Superior temporal gyrus (tissue), 1 donor: ENCODE data around the gene VASN.

Source experiments
- DNase-seq: peaks from one replicate; pipeline ENCODE4 v3.0.0-alpha.2; 2016; ENCODE audit errors: extremely low spot score

VASN gene

GRCh38 chr16:4353675-4354074, 18.0 kb upstream of the VASN start:
- no peak for DNase-seq

- DNase-seq, result no peak
These were observed 16.9 kb upstream of the VASN start for GRCh38 chr16:4354512-4355409.

GRCh38 chr16:4356820-4357219, 14.8 kb upstream of the VASN start:
- DNase-seq, result no peak

- DNase-seq, result no peak
These were observed 13.4 kb upstream of the VASN start for GRCh38 chr16:4358236-4358635.

GRCh38 chr16:4358831-4359561, 12.7 kb upstream of the VASN start:
- DNase-seq, result peak; percentile 46

- DNase-seq, result no peak
These were observed 11.7 kb upstream of the VASN start for GRCh38 chr16:4359914-4360313.

GRCh38 chr16:4360538-4361021, 11.1 kb upstream of the VASN start:
- DNase-seq, result no peak

GRCh38 chr16:4361033-4361943, 10.4 kb upstream of the VASN start:
- no peak for DNase-seq

- DNase-seq, result no peak
These were observed 9.7 kb upstream of the VASN start for GRCh38 chr16:4361944-4362311.

GRCh38 chr16:4362476-4363135, 9.0 kb upstream of the VASN start:
- peak; percentile 49 for DNase-seq

- DNase-seq, result no peak
These were observed 7.2 kb upstream of the VASN start for GRCh38 chr16:4364196-4365013.

GRCh38 chr16:4365014-4365406, 6.6 kb upstream of the VASN start:
- no peak for DNase-seq

- DNase-seq, result no peak
These were observed 6.0 kb upstream of the VASN start for GRCh38 chr16:4365615-4366014.

GRCh38 chr16:4366016-4366415, 5.6 kb upstream of the VASN start:
- DNase-seq, result no peak

GRCh38 chr16:4367393-4367856, 4.2 kb upstream of the VASN start:
- no peak for DNase-seq

- DNase-seq, result no peak
These were observed 2.5 kb upstream of the VASN start for GRCh38 chr16:4369007-4369733.

- no peak for DNase-seq
These were observed 1.5 kb upstream of the VASN start for GRCh38 chr16:4370151-4370550.

- no peak for DNase-seq
These were observed 885 bp upstream of the VASN start for GRCh38 chr16:4370570-4371356.
